HepG2 (cell line): ENCODE measurements around the gene LMF2. TPM values are rescaled to one million over a fixed set of nuclear protein-coding genes. Genes with fewer than 3 reads are reported as not detected.

Experiments used
- KIAA2018 ChIP-seq: sonication (generic); formaldehyde crosslinking; IDR thresholded peaks from 2 replicates; pipeline ENCODE4 v1.5.0; 2020; ENCODE audit warnings: mild to moderate bottlenecking, missing genetic modification reagents, borderline replicate concordance
- SRF ChIP-seq: IDR thresholded peaks from 2 replicates; pipeline ENCODE4 v1.6.1; 2011; ENCODE audit warnings: mild to moderate bottlenecking, low read depth, low read length, moderate library complexity
- ZBTB40 ChIP-seq, 2 experiments: fragments of 450-650 bp in 1 of 2; sonication (generic) in 1 of 2; formaldehyde crosslinking in 1 of 2; IDR thresholded peaks; 2 replicates each; pipeline versions ENCODE4 v1.6.1 to v1.8.0; 2016 to 2022; ENCODE audit warnings: antibody characterized with exemption in 1 of 2, mild to moderate bottlenecking in 1 of 2, missing genetic modification reagents in 1 of 2
- polyA plus RNA-seq, 8 experiments: library from polyadenylated mRNA; depleted of rRNA in 3 of 8; stranded (reverse) in 7 of 8; unstranded in 1 of 8; fragments of >200 nt; fragmentation: Illumina TruSeq in 4 of 8; extraction: Trizol in 4 of 8; gene quantifications; 2 replicates each; pipeline versions ENCODE4 v1.2.1 to v1.2.3, GENCODE V29; 2011 to 2016; ENCODE audit warnings: low read depth in 4 of 8, missing spikeins in 1 of 8, mixed read lengths in 1 of 8; ENCODE audit not compliant: insufficient read depth in 1 of 8
- total RNA-seq, 5 experiments: library from RNA; depleted of rRNA; stranded (reverse); fragments of >200 nt; fragmentation: Illumina TruSeq; extraction: Trizol; gene quantifications; 2 replicates each; pipeline ENCODE4 v1.2.3, GENCODE V29; 2016; ENCODE audit warnings: low read depth in 1 of 5

LMF2 gene
- total and polyA plus RNA-seq, 2 of the 13 experiments (the other 11 are each of a cell fraction or from before 2014, with no cell fraction given) = 23.3 to 30.6 TPM

GRCh38 chr22:50507421-50507990 lies at the start of gene LMF2 (continued):
- TF ChIP-seq KIAA2018 (no peak), ZBTB40 (IDR thresholded peaks at IDR 0.05) (no peak), ZBTB40 (CRISPR knock-in tag; IDR thresholded peaks at IDR 0.05) (0 out of 2 replicates have a peak, but pooled peaks have one; percentile 40), SRF (no peak)
